ENCODE results near the gene TMEM217. TPM values are rescaled to one million over a fixed set of nuclear protein-coding genes. Genes with fewer than 3 reads are reported as not detected.

The TMEM217 gene
- total and polyA plus RNA-seq, 2 of the 4 experiments (the other 2 are of a cell fraction): 1.4 to 3.5 TPM

GRCh38 chr6:37257320-37257633 is 667 bp downstream of the TMEM217 start:
- Histone ChIP-seq H3K9ac (ENCODE audit: low read depth, low read length) (no peak overlapping the region), H3K18ac (ENCODE audit: low read depth, low read length) (no peak overlapping the region), H3K56ac (ENCODE audit: extremely low read depth, insufficient read depth, low read length) (no peak overlapping the region), H3K27ac (ENCODE audit: insufficient read depth, low read length) (no peak overlapping the region), H3K4me2 (ENCODE audit: low read depth, low read length) (peak overlapping the region; percentile 84), H3K4me1 (ENCODE audit: control insufficient read depth, insufficient read depth, low read length) (peaks cover 4% of the 10 kb centered on the region), H4K20me1 (ENCODE audit: insufficient read depth, low read length) (no peaks in the 10 kb centered on the region), H2AK9ac (replicated peaks; ENCODE audit: low read depth, low read length, poor library complexity) (no peak overlapping the region), H3K36me3 (ENCODE audit: control insufficient read depth, insufficient read depth, low read length) (no peaks in the 10 kb centered on the region), H4K8ac (ENCODE audit: low read depth in 2 of 2, low read length in 2 of 2) (peak overlapping the region in 1 of 2 experiments; percentile 46; a peak in 2 of 4 replicates), H2BK120ac (ENCODE audit: low read depth, low read length) (no peak overlapping the region), H3K27me3 (ENCODE audit: control insufficient read depth, insufficient read depth, low read length) (no peaks in the 10 kb centered on the region), H2BK15ac (ENCODE audit: low read depth, low read length) (no peak overlapping the region; the same call in 2 of the 3 replicates), H3K4ac (ENCODE audit: low read depth, low read length) (no peak overlapping the region), H4K5ac (ENCODE audit: low read depth, low read length) (no peak overlapping the region), H2AFZ (replicated peaks; ENCODE audit: low read length, poor library complexity) (peak overlapping the region; percentile 97), H2BK5ac (ENCODE audit: low read depth, low read length, poor library complexity, severe bottlenecking) (no peak overlapping the region), H3K79me1 (ENCODE audit: low read depth in 1 of 2, low read length in 2 of 2) (peaks cover 20 to 37% of the 10 kb centered on the region in 2 experiments), H3K14ac (replicated peaks; ENCODE audit: low read depth, low read length) (no peak overlapping the region), H3K4me3 (ENCODE audit: insufficient read depth, low read depth, low read length) (peak overlapping the region; percentile 92), H3K9me1 (ENCODE audit: insufficient read depth, low read length) (no peaks in the 10 kb centered on the region), H2BK20ac (ENCODE audit: low read depth, low read length) (no peak overlapping the region), H2AK5ac (ENCODE audit: low read depth, low read length) (no peak overlapping the region), H4K91ac (ENCODE audit: insufficient read depth, low read depth, low read length) (no peak overlapping the region), H3K23ac (ENCODE audit: low read depth, low read length) (no peak overlapping the region), H3K9me3 (ENCODE audit: control insufficient read depth, insufficient read depth, low read length) (no peaks in the 10 kb centered on the region)
- ATAC-seq (ENCODE audit: low read depth) (no peak), DNase-seq (no peak)
- in situ Hi-C loops (cut with MboI; ENCODE audit: low sequenced_read_pairs): no loop called here
- intact Hi-C loops (cut with micrococcal nuclease): loop anchor here (2.0 kb wide), 1 partner anchor 52 kb away; no protein-coding TSS in a partner anchor
- dilution Hi-C loops (cut with HindIII; ENCODE audit: low sequenced_read_pairs, unreplicated experiment): no loop called here
- BruUV-seq (replicated peaks): no TSS peak
- POLR2A ChIA-PET (ENCODE audit: unreplicated experiment): interaction anchor here (0.5 to 1.3 kb wide), 2 partner anchors 12 to 580 kb away, joined by 3 read pairs; no protein-coding TSS in a partner anchor
- no CpG with 5 or more reads among the region's 9 CpGs for WGBS, 2 experiments (ENCODE audit: extremely low coverage in 2 of 2, insufficient read length in 1 of 2)
- CTCF ChIA-PET: no interaction called here
- TF ChIP-seq CEBPB (IDR thresholded peaks at IDR 0.05; ENCODE audit: low read depth, low read length) (no peak), POLR2A (IDR thresholded peaks at IDR 0.05; ENCODE audit: low read depth, low read length) (no peak), RAD21 (IDR thresholded peaks at IDR 0.05; ENCODE audit: low read length) (no peak), MAZ (IDR thresholded peaks at IDR 0.05; ENCODE audit: borderline replicate concordance, low read depth, low read length) (no peak), CHD1 (IDR thresholded peaks at IDR 0.05; ENCODE audit: low read depth, low read length) (no peak), RFX5 (IDR thresholded peaks at IDR 0.05; ENCODE audit: low read depth, low read length) (no peak), MXI1 (IDR thresholded peaks at IDR 0.05; ENCODE audit: borderline replicate concordance, low read depth, low read length) (no peak), SMC3 (IDR thresholded peaks at IDR 0.05; ENCODE audit: low read depth, low read length) (no peak), BHLHE40 (IDR thresholded peaks at IDR 0.05; ENCODE audit: low read depth, low read length) (no peak), RCOR1 (IDR thresholded peaks at IDR 0.05; ENCODE audit: insufficient replicate concordance, low read length) (no peak), NFE2L2 (IDR thresholded peaks at IDR 0.05; ENCODE audit: low read depth, low read length) (no peak), FOS (IDR thresholded peaks at IDR 0.05; ENCODE audit: low read depth, low read length) (no peak), MAFK (IDR thresholded peaks at IDR 0.05; ENCODE audit: low read depth, low read length) (no peak), ELK1 (IDR thresholded peaks at IDR 0.05; ENCODE audit: borderline replicate concordance, low read depth, low read length) (no peak), CTCF (conservative IDR thresholded peaks at IDR 0.05; ENCODE audit: low read depth, low read length) (no peak), USF2 (IDR thresholded peaks at IDR 0.05; ENCODE audit: low read depth, low read length) (no peak)

Measured in IMR-90 (cell line).